ENCODE results near the gene MYO5A. TPM values are rescaled to one million over a fixed set of nuclear protein-coding genes. Genes with fewer than 3 reads are reported as not detected.
"Not testable (repeated sequence)": the region's sequence is repeated elsewhere in the genome, so short reads cannot be mapped to it uniquely, and the experiment has no call there.

Gene MYO5A
- total and polyA plus RNA-seq, 2 donors: 8.7 to 10.2 TPM

DNA sequence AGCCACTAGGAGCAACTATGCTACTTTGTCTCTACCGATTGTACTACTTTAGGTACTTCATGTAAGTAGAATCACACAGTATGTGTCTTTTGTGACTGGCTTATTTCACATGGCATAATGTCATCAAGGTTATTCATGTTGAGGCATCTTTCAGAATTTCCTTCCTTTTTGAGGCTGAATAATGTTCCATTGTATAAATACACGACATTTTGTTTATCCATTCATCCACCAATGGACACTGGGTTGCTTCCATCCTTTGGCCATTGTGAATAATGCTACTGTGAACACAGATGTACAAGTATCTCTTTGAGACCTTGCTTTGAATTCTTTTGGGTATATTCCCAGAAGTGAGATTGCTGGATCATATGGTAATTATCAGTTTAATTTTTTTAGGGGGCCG lies 29.2 kb downstream of the MYO5A start:
- H3K4me3 ChIP-seq (ENCODE audit: low read length in 2 of 2): no peak overlapping the region
- no peak for DNase-seq (ENCODE audit: low read depth in 6 of 9, low spot score in 9 of 9)
- 99% methylated on average over 3 of the region's 3 CpGs for WGBS
- H3K36me3 ChIP-seq (ENCODE audit: control insufficient read depth in 2 of 2, insufficient read depth in 2 of 2, low read length in 1 of 2): no peaks in the 10 kb centered on the region
- H3K9me3 ChIP-seq (ENCODE audit: control insufficient read depth in 2 of 2, insufficient read depth in 1 of 2, low read length in 1 of 2): no peaks in the 10 kb centered on the region
- no peaks in the 10 kb centered on the region for H3K4me1 ChIP-seq (ENCODE audit: control insufficient read depth in 2 of 2, insufficient read depth in 2 of 2, low read length in 2 of 2)
- H3K27me3 ChIP-seq (ENCODE audit: control insufficient read depth in 2 of 2, insufficient read depth in 1 of 2, low read length in 1 of 2): no peaks in the 10 kb centered on the region
- no peak overlapping the region for H3K27ac ChIP-seq (ENCODE audit: low read depth in 1 of 2, low read length in 1 of 2)

DNA sequence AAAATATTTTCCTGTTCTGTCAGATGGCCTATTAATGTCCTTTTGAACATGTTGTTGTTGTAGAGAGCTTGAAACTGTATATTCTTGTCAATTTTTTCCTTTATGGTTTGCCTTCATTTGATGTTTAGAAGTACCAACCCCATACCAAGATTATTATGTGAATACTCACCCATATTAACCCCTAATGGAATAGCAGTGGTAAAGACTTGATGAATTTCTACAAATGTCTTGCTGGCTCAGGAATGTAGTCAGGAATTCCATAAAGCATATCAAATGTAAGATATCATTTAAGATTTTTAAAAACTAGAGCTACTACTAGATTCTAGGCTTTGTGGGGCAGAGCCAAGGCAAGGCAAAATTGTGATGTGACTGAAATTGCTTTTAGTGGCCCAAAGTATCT lies 30.0 kb downstream of the MYO5A start:
- Histone ChIP-seq H3K36me3 (ENCODE audit: control insufficient read depth in 2 of 2, insufficient read depth in 2 of 2, low read length in 1 of 2) (no peaks in the 10 kb centered on the region), H3K4me1 (ENCODE audit: control insufficient read depth in 2 of 2, insufficient read depth in 2 of 2, low read length in 2 of 2) (no peaks in the 10 kb centered on the region), H3K4me3 (ENCODE audit: low read length in 2 of 2) (no peak overlapping the region), H3K27me3 (ENCODE audit: control insufficient read depth in 2 of 2, insufficient read depth in 1 of 2, low read length in 1 of 2) (no peaks in the 10 kb centered on the region), H3K9me3 (ENCODE audit: control insufficient read depth in 2 of 2, insufficient read depth in 1 of 2, low read length in 1 of 2) (no peaks in the 10 kb centered on the region), H3K27ac (ENCODE audit: low read depth in 1 of 2, low read length in 1 of 2) (no peak overlapping the region)
- DNase-seq (ENCODE audit: low read depth in 6 of 9, low spot score in 9 of 9): no peak

DNA sequence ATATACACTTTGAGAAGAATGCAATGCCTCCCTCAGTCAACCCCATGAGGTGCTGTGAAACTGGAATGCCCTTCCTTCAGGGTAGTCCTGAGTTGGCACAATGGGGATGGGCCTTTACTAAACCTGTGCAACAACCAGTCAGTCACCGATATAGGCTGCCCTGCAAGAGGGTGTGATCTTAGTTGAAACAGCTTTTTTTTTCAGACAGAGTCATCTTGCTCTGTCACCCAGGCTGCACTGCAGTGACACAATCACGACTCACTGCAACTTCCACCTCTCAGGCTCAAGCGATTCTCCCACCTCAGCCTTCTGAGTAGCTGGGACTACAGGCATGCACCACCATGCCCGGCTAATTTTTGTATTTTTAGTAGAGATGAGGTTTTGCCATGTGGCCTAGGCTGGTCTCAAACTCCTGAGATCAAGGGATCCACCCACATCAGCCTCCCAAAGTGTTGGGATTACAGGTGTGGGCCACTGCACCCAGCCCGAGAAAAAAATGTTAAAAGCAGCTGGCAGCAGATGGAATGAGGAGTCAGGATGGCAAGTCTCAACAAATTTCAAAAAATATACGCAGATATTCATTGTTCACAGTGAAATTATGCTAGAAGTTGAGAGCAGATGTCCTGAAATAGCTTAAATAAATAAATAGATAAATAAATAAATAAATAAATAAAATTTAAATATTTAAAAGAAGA lies 31.8 kb downstream of the MYO5A start:
- Histone ChIP-seq H3K27ac (ENCODE audit: low read depth in 1 of 2, low read length in 1 of 2) (no peak overlapping the region), H3K9me3 (ENCODE audit: control insufficient read depth in 2 of 2, insufficient read depth in 1 of 2, low read length in 1 of 2) (no peaks in the 10 kb centered on the region), H3K27me3 (ENCODE audit: control insufficient read depth in 2 of 2, insufficient read depth in 1 of 2, low read length in 1 of 2) (no peaks in the 10 kb centered on the region), H3K36me3 (ENCODE audit: control insufficient read depth in 2 of 2, insufficient read depth in 2 of 2, low read length in 1 of 2) (no peaks in the 10 kb centered on the region), H3K4me3 (ENCODE audit: low read length in 2 of 2) (no peak overlapping the region), H3K4me1 (ENCODE audit: control insufficient read depth in 2 of 2, insufficient read depth in 2 of 2, low read length in 2 of 2) (no peaks in the 10 kb centered on the region)
- 95% methylated on average over 6 of the region's 6 CpGs for WGBS
- no peak for DNase-seq (ENCODE audit: low read depth in 6 of 9, low spot score in 9 of 9)

DNA sequence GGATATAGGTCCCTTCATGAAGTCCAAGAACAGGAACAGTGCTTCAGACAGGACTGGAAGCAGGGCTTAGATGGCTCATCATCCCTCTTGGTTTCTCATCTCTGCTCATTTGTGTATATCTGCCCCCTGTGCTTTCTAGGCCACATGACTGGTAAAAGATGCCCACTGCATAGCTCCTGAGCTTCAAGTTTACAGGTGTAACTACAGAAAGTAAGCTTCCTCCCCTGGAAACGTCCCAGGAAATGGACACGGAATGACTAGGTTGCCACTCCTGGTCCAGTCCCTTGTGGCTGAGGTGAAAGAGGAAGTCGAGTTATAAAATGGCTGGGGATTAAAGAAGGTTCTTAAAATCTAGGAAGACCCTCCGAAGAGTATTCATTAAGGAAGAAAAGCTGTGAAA lies 32.5 kb downstream of the MYO5A start:
- Histone ChIP-seq H3K36me3 (ENCODE audit: control insufficient read depth in 2 of 2, insufficient read depth in 2 of 2, low read length in 1 of 2) (no peaks in the 10 kb centered on the region), H3K4me1 (ENCODE audit: control insufficient read depth in 2 of 2, insufficient read depth in 2 of 2, low read length in 2 of 2) (no peaks in the 10 kb centered on the region), H3K4me3 (ENCODE audit: low read length in 2 of 2) (no peak overlapping the region), H3K9me3 (ENCODE audit: control insufficient read depth in 2 of 2, insufficient read depth in 1 of 2, low read length in 1 of 2) (no peaks in the 10 kb centered on the region), H3K27me3 (ENCODE audit: control insufficient read depth in 2 of 2, insufficient read depth in 1 of 2, low read length in 1 of 2) (no peaks in the 10 kb centered on the region), H3K27ac (ENCODE audit: low read depth in 1 of 2, low read length in 1 of 2) (no peak overlapping the region)
- whole genome bisulfite sequencing: 69% methylated on average over 4 of the region's 4 CpGs
- DNase-seq (ENCODE audit: low read depth in 6 of 9, low spot score in 9 of 9): no peak

DNA sequence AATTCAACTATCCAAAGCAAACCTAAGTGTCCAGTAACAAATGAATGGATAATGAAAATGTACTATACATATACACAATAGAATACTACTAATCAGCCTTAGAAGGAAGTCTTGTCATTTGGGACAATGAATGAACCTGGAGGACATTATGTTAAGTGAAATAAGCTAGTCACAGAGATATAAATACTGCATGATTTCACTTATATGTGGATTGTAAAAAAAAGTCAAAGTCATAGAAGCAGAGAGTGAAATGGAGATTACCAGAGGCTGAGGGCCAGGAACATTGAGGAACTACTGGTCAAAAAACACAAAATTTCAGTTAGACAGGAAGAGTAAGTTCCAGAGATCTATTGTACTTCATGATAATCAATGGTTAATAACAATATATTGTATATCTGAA lies 33.6 kb downstream of the MYO5A start:
- Histone ChIP-seq H3K9me3 (ENCODE audit: control insufficient read depth in 2 of 2, insufficient read depth in 1 of 2, low read length in 1 of 2) (no peaks in the 10 kb centered on the region), H3K27me3 (ENCODE audit: control insufficient read depth in 2 of 2, insufficient read depth in 1 of 2, low read length in 1 of 2) (no peaks in the 10 kb centered on the region), H3K4me1 (ENCODE audit: control insufficient read depth in 2 of 2, insufficient read depth in 2 of 2, low read length in 2 of 2) (no peaks in the 10 kb centered on the region), H3K36me3 (ENCODE audit: control insufficient read depth in 2 of 2, insufficient read depth in 2 of 2, low read length in 1 of 2) (no peaks in the 10 kb centered on the region), H3K4me3 (ENCODE audit: low read length in 2 of 2) (no peak overlapping the region), H3K27ac (ENCODE audit: low read depth in 1 of 2, low read length in 1 of 2) (no peak overlapping the region)
- no peak for DNase-seq (ENCODE audit: low read depth in 6 of 9, low spot score in 9 of 9)

DNA sequence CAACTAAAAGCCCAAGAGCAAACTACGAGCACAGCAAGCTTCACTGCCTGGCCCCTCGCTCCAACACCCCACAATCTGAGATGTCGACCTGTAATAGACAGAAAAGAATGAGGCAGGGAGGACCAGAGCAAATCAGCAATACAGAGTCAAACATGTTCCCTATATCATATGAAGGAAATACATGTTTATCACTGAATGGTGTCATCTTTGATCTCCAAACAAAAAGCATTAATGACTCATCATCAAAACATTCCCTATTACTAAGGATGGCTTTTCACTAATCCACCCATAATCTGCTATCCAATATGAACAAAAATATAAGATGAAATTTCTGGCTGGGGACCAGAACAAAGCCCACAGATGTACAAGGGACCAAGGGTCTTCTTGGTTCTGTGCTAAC lies 34.7 kb downstream of the MYO5A start:
- H3K4me3 ChIP-seq (ENCODE audit: low read length in 2 of 2): no peak overlapping the region
- 99% methylated on average over 3 of the region's 3 CpGs for WGBS
- no peaks in the 10 kb centered on the region for H3K27me3 ChIP-seq (ENCODE audit: control insufficient read depth in 2 of 2, insufficient read depth in 1 of 2, low read length in 1 of 2)
- no peak overlapping the region for H3K27ac ChIP-seq (ENCODE audit: low read depth in 1 of 2, low read length in 1 of 2)
- no peaks in the 10 kb centered on the region for H3K36me3 ChIP-seq (ENCODE audit: control insufficient read depth in 2 of 2, insufficient read depth in 2 of 2, low read length in 1 of 2)
- DNase-seq (ENCODE audit: low read depth in 6 of 9, low spot score in 9 of 9): no peak
- no peaks in the 10 kb centered on the region for H3K9me3 ChIP-seq (ENCODE audit: control insufficient read depth in 2 of 2, insufficient read depth in 1 of 2, low read length in 1 of 2)
- no peaks in the 10 kb centered on the region for H3K4me1 ChIP-seq (ENCODE audit: control insufficient read depth in 2 of 2, insufficient read depth in 2 of 2, low read length in 2 of 2)

DNA sequence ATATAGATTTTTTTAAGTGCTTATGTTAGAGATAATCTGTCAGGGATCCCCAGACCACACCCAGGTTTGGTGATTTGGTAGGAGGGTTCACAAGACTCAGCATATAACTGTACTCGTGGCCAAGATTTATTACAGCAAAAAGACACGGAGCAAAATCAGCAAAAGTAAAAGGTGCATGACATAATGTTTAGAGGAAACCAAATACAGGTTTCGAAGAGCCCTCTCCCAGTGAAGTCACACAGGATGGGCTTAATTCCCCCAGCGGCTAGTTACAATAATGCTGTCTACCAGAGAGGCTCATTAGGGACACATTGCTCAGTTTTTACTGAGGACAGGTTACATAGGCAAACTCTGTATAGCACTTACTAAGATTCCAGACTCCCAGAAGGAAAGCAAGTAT lies 36.5 kb downstream of the MYO5A start:
- no peak overlapping the region for H3K4me3 ChIP-seq (ENCODE audit: low read length in 2 of 2)
- peaks cover 0 to 2% of the 10 kb centered on the region in 2 donors for H3K4me1 ChIP-seq (ENCODE audit: control insufficient read depth in 2 of 2, insufficient read depth in 2 of 2, low read length in 2 of 2)
- no peaks in the 10 kb centered on the region for H3K27me3 ChIP-seq (ENCODE audit: control insufficient read depth in 2 of 2, insufficient read depth in 1 of 2, low read length in 1 of 2)
- no peak overlapping the region for H3K27ac ChIP-seq (ENCODE audit: low read depth in 1 of 2, low read length in 1 of 2)
- DNase-seq (ENCODE audit: low read depth in 6 of 9, low spot score in 9 of 9): no peak
- H3K36me3 ChIP-seq (ENCODE audit: control insufficient read depth in 2 of 2, insufficient read depth in 2 of 2, low read length in 1 of 2): no peaks in the 10 kb centered on the region
- no peaks in the 10 kb centered on the region for H3K9me3 ChIP-seq (ENCODE audit: control insufficient read depth in 2 of 2, insufficient read depth in 1 of 2, low read length in 1 of 2)
- WGBS: 94% methylated on average over 4 of the region's 4 CpGs

DNA sequence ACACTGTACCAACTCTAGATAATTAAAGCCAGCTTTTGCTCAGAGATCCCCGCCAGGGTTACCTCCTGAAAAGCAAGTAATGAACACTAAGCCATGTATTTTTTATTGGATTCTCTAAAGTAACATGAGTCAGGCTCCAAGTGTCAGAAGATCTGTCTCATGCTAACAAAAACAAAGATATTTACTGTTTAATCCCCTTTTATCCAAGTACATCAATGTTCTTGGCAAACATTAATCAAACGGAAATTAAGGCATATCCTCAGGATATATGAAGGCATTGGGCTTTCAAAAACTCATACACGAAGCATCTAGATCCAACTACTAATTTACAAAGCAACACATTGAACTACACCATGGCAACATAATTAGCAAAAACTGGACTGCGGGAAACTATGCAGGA lies 37.2 kb downstream of the MYO5A start:
- H3K36me3 ChIP-seq (ENCODE audit: control insufficient read depth in 2 of 2, insufficient read depth in 2 of 2, low read length in 1 of 2): no peaks in the 10 kb centered on the region
- H3K4me3 ChIP-seq (ENCODE audit: low read length in 2 of 2): no peak overlapping the region
- whole genome bisulfite sequencing: 96% methylated on average over 4 of the region's 4 CpGs
- no peaks in the 10 kb centered on the region for H3K9me3 ChIP-seq (ENCODE audit: control insufficient read depth in 2 of 2, insufficient read depth in 1 of 2, low read length in 1 of 2)
- H3K27me3 ChIP-seq (ENCODE audit: control insufficient read depth in 2 of 2, insufficient read depth in 1 of 2, low read length in 1 of 2): no peaks in the 10 kb centered on the region
- no peak for DNase-seq (ENCODE audit: low read depth in 6 of 9, low spot score in 9 of 9)
- no peak overlapping the region for H3K27ac ChIP-seq (ENCODE audit: low read depth in 1 of 2, low read length in 1 of 2)
- H3K4me1 ChIP-seq (ENCODE audit: control insufficient read depth in 2 of 2, insufficient read depth in 2 of 2, low read length in 2 of 2): peaks cover 0 to 2% of the 10 kb centered on the region in 2 donors

DNA sequence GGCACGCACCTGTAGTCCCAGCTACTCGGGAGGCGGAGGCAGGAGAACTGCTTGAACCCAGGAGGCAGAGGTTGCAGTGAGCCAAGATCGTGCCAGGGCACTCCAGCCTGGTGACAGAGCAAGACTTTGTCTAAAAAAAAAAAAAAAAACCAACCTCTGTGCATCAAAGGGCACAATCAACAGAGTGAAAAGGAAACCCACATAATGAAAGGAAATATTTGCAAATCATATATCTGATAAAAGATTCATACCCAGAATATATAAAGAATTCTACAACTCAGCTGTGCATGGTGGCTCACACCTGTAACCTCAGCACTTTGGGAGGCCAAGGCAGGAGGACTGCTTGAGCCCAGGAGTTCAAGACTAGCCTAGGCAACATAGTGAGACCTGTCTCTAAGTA lies 39.2 kb downstream of the MYO5A start:
- H3K4me3 ChIP-seq (ENCODE audit: low read length in 2 of 2); H3K27ac ChIP-seq (ENCODE audit: low read depth in 1 of 2, low read length in 1 of 2); H3K9me3 ChIP-seq (ENCODE audit: control insufficient read depth in 2 of 2, insufficient read depth in 1 of 2, low read length in 1 of 2); H3K27me3 ChIP-seq (ENCODE audit: control insufficient read depth in 2 of 2, insufficient read depth in 1 of 2, low read length in 1 of 2); DNase-seq (ENCODE audit: low read depth in 6 of 9, low spot score in 9 of 9); H3K4me1 ChIP-seq (ENCODE audit: control insufficient read depth in 2 of 2, insufficient read depth in 2 of 2, low read length in 2 of 2); H3K36me3 ChIP-seq (ENCODE audit: control insufficient read depth in 2 of 2, insufficient read depth in 2 of 2, low read length in 1 of 2): not testable (repeated sequence)
- WGBS: 77% methylated on average over 4 of the region's 4 CpGs

DNA sequence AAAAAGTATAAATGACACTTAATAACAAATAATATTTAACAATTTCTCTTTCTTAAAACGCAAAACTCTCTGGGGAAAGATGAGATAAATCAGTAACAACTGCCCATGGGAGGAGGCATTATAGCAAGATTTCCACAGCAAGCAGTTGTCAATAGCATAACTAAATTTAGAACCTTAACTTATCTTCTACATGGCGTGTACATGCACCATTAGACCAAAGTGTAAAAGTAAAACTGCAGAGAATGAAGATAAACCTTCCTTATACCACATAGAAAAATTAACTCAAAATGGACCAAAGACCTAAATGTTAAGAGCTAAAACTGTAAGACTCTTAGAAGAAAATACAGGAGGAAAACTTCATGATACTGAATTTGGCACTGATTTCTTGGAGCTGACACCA lies 39.9 kb downstream of the MYO5A start:
- H3K27ac ChIP-seq (ENCODE audit: low read depth in 1 of 2, low read length in 1 of 2): no peak overlapping the region
- H3K27me3 ChIP-seq (ENCODE audit: control insufficient read depth in 2 of 2, insufficient read depth in 1 of 2, low read length in 1 of 2): no peaks in the 10 kb centered on the region
- no peak overlapping the region for H3K4me3 ChIP-seq (ENCODE audit: low read length in 2 of 2)
- H3K9me3 ChIP-seq (ENCODE audit: control insufficient read depth in 2 of 2, insufficient read depth in 1 of 2, low read length in 1 of 2): no peaks in the 10 kb centered on the region
- H3K36me3 ChIP-seq (ENCODE audit: control insufficient read depth in 2 of 2, insufficient read depth in 2 of 2, low read length in 1 of 2): no peaks in the 10 kb centered on the region
- H3K4me1 ChIP-seq (ENCODE audit: control insufficient read depth in 2 of 2, insufficient read depth in 2 of 2, low read length in 2 of 2): peaks cover 0 to 3% of the 10 kb centered on the region in 2 donors
- DNase-seq (ENCODE audit: low read depth in 6 of 9, low spot score in 9 of 9): no peak
- WGBS: 94% methylated on average over 2 of the region's 2 CpGs

Measured in thymus (tissue), 11 donors.